Lower lobe of right lung (tissue), 2 donors: ENCODE results near the gene PTGIS. TPM values are rescaled to one million over a fixed set of nuclear protein-coding genes. Genes with fewer than 3 reads are reported as not detected.

ENCODE experiments used
- ATAC-seq, 2 donors: fragments of 200-7000 bp; cut with Tn5 transposase; one replicate each; pipeline ENCODE4 v1.9.1; 2020 to 2022; ENCODE audit warnings: mild to moderate bottlenecking in 2 of 2, moderate library complexity in 2 of 2
- DNase-seq: peaks from one replicate; pipeline ENCODE4 v3.0.0-alpha.2; 2020
- H3K27ac ChIP-seq: fragments of 200-600 bp; one replicate; pipeline ENCODE4 v1.8.0; 2022
- H3K27me3 ChIP-seq: fragments of 200-600 bp; one replicate; pipeline ENCODE4 v1.8.0; 2022; ENCODE audit warnings: low read depth
- H3K36me3 ChIP-seq: fragments of 200-600 bp; one replicate; pipeline ENCODE4 v1.8.0; 2022; ENCODE audit warnings: mild to moderate bottlenecking
- H3K4me1 ChIP-seq: fragments of 200-600 bp; one replicate; pipeline ENCODE4 v1.8.0; 2022
- H3K4me3 ChIP-seq: fragments of 200-600 bp; one replicate; pipeline ENCODE4 v1.8.0; 2022; ENCODE audit warnings: mild to moderate bottlenecking
- H3K9me3 ChIP-seq: fragments of 200-600 bp; one replicate; pipeline ENCODE4 v1.8.0; 2022
- intact Hi-C: fragments of 100-400 bp; cut with DNase I; formaldehyde crosslinking; loops from one replicate; pipeline ENCODE4 v1.11.0; 2022
- total RNA-seq: library from RNA; stranded (reverse); fragmentation: NEBNext Ultra II Directional; extraction: Animal tissue kit (Norgen Biotek cat#: 25700); gene quantifications from one replicate; pipeline ENCODE4 v1.2.1, GENCODE V29; 2021
- TF ChIP-seq, protein P1 (sequence below): fragments of 200-600 bp; IDR thresholded peaks from one replicate; pipeline ENCODE4 v1.8.0; 2022; ENCODE audit warnings: antibody characterized with exemption, mild to moderate bottlenecking
- donor health status: DM: no; HTN: yes; CAD: no; lungs with severe emphysema.

PTGIS gene
- total RNA-seq, 1 donor from 2014 or later = 41.2 TPM

DNA sequence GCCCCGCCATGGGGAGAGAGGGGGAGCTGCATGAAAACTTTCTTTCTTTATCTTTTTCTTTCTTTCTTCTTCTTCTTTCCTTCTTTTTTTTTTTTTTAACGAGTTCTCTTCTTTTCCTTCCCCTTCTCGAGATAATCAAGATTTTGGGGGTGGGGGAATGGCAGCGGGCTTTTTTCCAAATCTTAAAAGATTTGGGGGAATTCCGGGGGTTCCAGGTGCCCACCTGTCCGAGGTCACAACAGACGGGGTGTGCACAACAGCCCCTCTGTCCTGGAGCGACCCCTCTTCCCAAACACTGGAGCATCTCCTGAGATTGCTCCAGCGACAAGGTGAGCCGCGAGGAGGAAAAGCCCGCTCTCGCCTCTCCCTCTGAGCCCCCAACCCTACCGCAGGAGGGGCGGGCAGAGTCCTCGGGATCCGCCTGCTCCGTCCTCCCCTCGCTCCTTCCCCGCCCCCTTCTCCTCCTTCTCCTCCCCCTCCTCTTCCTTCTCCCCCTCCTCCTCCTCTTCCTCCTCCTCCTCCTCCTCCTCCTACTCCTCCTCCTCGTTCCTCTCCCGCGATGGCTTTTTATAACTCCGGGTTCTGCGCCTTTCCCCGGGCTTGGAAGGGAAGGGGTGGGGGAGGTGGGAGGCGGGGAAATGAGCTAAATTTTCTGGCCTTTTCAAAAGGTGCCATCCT is 84.8 kb downstream of the PTGIS start:
- peaks cover 18% of the 10 kb centered on the region for H3K4me1 ChIP-seq
- H3K9me3 ChIP-seq = no peaks in the 10 kb centered on the region
- H3K27me3 ChIP-seq = peaks cover 60% of the 10 kb centered on the region
- TF ChIP-seq, protein P1, sequence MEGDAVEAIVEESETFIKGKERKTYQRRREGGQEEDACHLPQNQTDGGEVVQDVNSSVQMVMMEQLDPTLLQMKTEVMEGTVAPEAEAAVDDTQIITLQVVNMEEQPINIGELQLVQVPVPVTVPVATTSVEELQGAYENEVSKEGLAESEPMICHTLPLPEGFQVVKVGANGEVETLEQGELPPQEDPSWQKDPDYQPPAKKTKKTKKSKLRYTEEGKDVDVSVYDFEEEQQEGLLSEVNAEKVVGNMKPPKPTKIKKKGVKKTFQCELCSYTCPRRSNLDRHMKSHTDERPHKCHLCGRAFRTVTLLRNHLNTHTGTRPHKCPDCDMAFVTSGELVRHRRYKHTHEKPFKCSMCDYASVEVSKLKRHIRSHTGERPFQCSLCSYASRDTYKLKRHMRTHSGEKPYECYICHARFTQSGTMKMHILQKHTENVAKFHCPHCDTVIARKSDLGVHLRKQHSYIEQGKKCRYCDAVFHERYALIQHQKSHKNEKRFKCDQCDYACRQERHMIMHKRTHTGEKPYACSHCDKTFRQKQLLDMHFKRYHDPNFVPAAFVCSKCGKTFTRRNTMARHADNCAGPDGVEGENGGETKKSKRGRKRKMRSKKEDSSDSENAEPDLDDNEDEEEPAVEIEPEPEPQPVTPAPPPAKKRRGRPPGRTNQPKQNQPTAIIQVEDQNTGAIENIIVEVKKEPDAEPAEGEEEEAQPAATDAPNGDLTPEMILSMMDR = no peak
- ATAC-seq (no peak), DNase-seq (no peak)
- H3K27ac ChIP-seq = no peak overlapping the region
- no peak overlapping the region for H3K4me3 ChIP-seq
- no peaks in the 10 kb centered on the region for H3K36me3 ChIP-seq
- intact Hi-C loops = no loop called here

DNA sequence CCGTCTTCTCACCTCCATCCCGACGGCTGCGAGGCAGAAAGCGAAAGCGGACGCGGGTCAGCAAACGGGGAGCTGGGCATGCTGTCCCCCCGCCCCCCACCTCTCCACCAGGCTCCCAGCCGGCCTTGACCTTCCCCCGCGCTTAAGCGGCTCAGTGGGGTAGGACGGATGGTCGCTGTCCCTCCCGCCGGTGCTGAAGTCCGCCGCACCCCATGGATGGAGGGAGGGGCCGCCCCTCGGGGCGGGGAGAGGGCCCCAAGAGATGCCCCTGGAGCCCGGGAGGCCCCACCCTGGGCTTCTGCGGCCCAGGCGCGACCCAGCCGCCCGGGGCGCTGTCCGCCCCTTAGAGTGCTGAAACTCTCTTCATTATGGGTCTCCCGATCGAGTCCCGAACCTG is 85.3 kb downstream of the PTGIS start, which contains the start of gene KCNB1:
Gene KCNB1 (minus strand): TSS at position 48 of the 397 bp plus-strand sequence. CDS start 188 bp downstream, outside the sequence.
- DNase-seq (peak; percentile 60), ATAC-seq (peak; percentile 61 to 78)
- TF ChIP-seq, protein P1 = no peak
- Histone ChIP-seq H3K4me3 (no peak within 1 kb of the TSS), H3K4me1 (peaks cover 18% of the 10 kb centered on the region), H3K36me3 (no peaks in the 10 kb centered on the region), H3K27me3 (peaks cover 64% of the 10 kb centered on the region), H3K27ac (no peak within 1 kb of the TSS), H3K9me3 (no peaks in the 10 kb centered on the region)
- intact Hi-C loops = no loop called here

- intact Hi-C loops = no loop called here
- Histone ChIP-seq H3K9me3 (no peaks in the 10 kb centered on the region), H3K4me3 (no peak overlapping the region), H3K36me3 (no peaks in the 10 kb centered on the region), H3K27ac (no peak overlapping the region), H3K4me1 (peaks cover 18% of the 10 kb centered on the region), H3K27me3 (peaks cover 64% of the 10 kb centered on the region)
- TF ChIP-seq, protein P1 = no peak
- ATAC-seq = no peak
- no peak for DNase-seq
These were observed 85.8 kb downstream of the PTGIS start for GRCh38 chr20:49482173-49482572.

GRCh38 chr20:49481116-49481515 is 86.8 kb downstream of the PTGIS start:
- no peak overlapping the region for H3K27ac ChIP-seq
- ATAC-seq = no peak

GRCh38 chr20:49480236-49480635 is 87.7 kb downstream of the PTGIS start:
- intact Hi-C loops = no loop called here
- Histone ChIP-seq H3K9me3 (no peaks in the 10 kb centered on the region), H3K27ac (no peak overlapping the region), H3K27me3 (peaks cover 53% of the 10 kb centered on the region), H3K36me3 (no peaks in the 10 kb centered on the region), H3K4me1 (peaks cover 18% of the 10 kb centered on the region), H3K4me3 (no peak overlapping the region)
- DNase-seq = no peak
- ATAC-seq = no peak
- TF ChIP-seq, protein P1 = no peak

More at GRCh38 chr20:49481116-49481515, 86.8 kb downstream of the PTGIS start:
- TF ChIP-seq, protein P1 = no peak
- H3K27me3 ChIP-seq = peaks cover 62% of the 10 kb centered on the region
- no peak for DNase-seq
- peaks cover 18% of the 10 kb centered on the region for H3K4me1 ChIP-seq
- H3K9me3 ChIP-seq = no peaks in the 10 kb centered on the region
- H3K4me3 ChIP-seq = no peak overlapping the region
- no peaks in the 10 kb centered on the region for H3K36me3 ChIP-seq
- intact Hi-C loops = no loop called here
